WTC11 (cell line): ENCODE data around the gene TNFAIP2.

Source experiments
- ATF3 ChIP-seq: sonication (generic); formaldehyde crosslinking; conservative IDR thresholded peaks from 2 replicates; pipeline ENCODE4 v1.8.1; 2022; ENCODE audit warnings: mild to moderate bottlenecking, missing genetic modification reagents
- CREB1 ChIP-seq: sonication (generic); formaldehyde crosslinking; IDR thresholded peaks from 2 replicates; pipeline ENCODE4 v1.8.0; 2023; ENCODE audit warnings: mild to moderate bottlenecking, missing genetic modification reagents
- CTCF ChIP-seq: fragments of 200-600 bp; IDR thresholded peaks from 2 replicates; pipeline ENCODE4 v1.8.0; 2022; ENCODE audit warnings: antibody characterized with exemption
- E2F1 ChIP-seq: sonication (generic); formaldehyde crosslinking; IDR thresholded peaks from 2 replicates; pipeline ENCODE4 v1.8.0; 2022; ENCODE audit warnings: mild to moderate bottlenecking, missing genetic modification reagents
- ESRRA ChIP-seq: sonication (generic); formaldehyde crosslinking; IDR thresholded peaks from 2 replicates; pipeline ENCODE4 v1.8.1; 2022; ENCODE audit warnings: mild to moderate bottlenecking, missing genetic modification reagents, borderline replicate concordance
- GTF2I ChIP-seq: fragments of 250-450 bp; sonication (Bioruptor Pico); conservative IDR thresholded peaks from 2 replicates; pipeline ENCODE4 v1.4.0; 2021; ENCODE audit warnings: mild to moderate bottlenecking
- IRF2 ChIP-seq: sonication (generic); formaldehyde crosslinking; IDR thresholded peaks from 2 replicates; pipeline ENCODE4 v1.8.0; 2022; ENCODE audit warnings: low read depth, missing genetic modification reagents, borderline replicate concordance
- MAX ChIP-seq: sonication (generic); formaldehyde crosslinking; IDR thresholded peaks from 2 replicates; pipeline ENCODE4 v1.8.0; 2022; ENCODE audit warnings: mild to moderate bottlenecking, missing genetic modification reagents
- TEAD4 ChIP-seq: sonication (generic); formaldehyde crosslinking; IDR thresholded peaks from 2 replicates; pipeline ENCODE4 v1.8.0; 2022; ENCODE audit warnings: mild to moderate bottlenecking, missing genetic modification reagents

GRCh38 chr14:103078420-103078749 is 44.9 kb upstream of the TNFAIP2 start:
- TF ChIP-seq IRF2 (CRISPR knock-in tag) (no peak), TEAD4 (CRISPR knock-in tag) (no peak), CTCF (peak; percentile 68; the same call in 1 of the 2 replicates), GTF2I (CRISPR knock-in tag) (no peak), ATF3 (CRISPR knock-in tag) (no peak), MAX (CRISPR knock-in tag) (no peak), E2F1 (CRISPR knock-in tag) (no peak), CREB1 (CRISPR knock-in tag) (no peak), ESRRA (no peak)
